ENCODE results near the gene EHF. TPM values are rescaled to one million over a fixed set of nuclear protein-coding genes. Genes with fewer than 3 reads are reported as not detected.
"Not testable (repeated sequence)": the region's sequence is repeated elsewhere in the genome, so short reads cannot be mapped to it uniquely, and the experiment has no call there.

Gene EHF
- 0.22 TPM for total RNA-seq
- long read RNA-seq = 0 reads

DNA sequence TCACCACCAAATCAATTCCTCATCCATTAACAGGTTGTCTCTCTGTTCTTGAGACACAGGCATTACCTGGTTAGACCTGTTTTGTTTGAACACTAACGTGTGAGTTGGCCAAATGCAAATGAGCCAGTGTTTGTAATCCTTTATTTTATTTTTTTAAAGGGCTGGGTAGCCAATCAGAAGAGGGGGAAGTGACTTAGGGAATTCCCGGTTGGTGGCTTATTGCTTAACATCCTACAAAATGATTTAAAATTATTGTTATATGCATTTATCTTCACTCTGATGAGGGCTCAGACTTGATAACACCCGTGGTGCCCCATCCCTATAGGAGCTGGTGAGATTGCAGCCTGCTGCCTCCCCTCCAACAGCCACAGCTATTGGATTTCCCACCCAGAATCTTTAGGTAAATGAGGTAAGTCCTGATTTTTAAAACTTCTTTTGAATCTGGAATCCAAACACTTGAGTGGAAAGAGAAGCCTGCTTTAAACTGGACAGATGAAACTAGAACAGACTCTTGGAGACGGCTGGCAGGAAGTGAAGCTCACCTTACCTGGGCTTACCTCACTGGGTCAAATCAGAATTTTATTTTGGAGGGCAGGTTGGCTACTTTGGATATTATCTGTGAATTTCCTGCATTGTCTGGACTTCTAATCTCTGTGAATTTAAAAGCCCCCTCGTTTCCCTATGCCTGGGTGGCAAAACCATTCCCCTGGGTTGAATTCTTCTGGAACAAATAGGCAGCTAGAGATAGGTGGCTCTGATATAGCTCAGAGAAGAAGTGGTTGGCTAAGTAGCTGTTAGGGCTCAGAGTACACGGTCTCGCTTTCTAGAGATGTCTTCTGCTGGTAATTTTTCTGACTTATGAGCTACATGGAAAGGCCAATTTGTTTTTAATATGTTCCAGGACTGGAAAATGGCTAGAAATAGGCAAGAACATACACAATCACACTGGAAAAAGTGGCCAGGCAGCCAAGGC is at the start of gene EHF:
TSS of gene EHF (plus strand) at position 274 of the 973 bp plus-strand sequence. CDS start 21,538 bp downstream, outside the sequence.
- no peak for DNase-seq (ENCODE audit: low spot score)

DNA sequence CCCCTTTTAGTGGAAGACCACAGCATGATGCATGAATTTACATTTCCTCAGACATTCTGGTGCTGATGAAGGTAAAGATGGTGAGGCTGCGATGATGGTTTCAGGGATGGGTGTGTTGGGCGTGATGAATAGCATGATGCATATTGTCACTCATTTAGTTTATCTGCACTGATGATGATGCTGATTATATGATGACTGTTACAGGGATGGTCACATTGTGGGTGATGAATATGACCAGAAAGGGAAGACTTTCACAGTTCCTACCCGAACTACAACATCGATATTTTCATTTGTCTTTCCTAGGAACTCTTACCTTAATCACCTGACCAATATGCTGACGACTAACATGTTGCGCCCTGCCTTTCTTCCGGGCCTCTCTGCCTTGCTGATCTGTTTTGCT is 47.4 kb upstream of the EHF start:
- DNase-seq (ENCODE audit: low spot score) = no peak

DNA sequence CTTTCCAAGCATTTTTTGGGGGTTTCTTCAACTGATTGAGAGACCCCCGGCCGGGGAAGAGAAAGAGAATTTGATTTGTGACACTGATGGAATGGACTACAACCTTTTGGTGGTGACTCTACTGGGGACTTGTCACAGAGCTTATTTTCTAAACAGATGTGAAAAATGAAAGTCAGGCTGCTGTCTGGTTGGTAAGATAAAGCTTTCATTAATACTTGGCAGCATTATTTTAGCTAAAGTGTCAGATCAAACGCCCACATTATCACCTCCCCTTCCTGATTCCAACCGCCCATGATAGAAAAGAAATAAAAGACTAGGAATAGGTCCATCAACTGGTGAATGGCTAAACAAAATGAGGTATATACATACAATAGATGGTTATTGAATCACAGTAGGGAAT is 45.6 kb upstream of the EHF start:
- no peak for DNase-seq (ENCODE audit: low spot score)

DNA sequence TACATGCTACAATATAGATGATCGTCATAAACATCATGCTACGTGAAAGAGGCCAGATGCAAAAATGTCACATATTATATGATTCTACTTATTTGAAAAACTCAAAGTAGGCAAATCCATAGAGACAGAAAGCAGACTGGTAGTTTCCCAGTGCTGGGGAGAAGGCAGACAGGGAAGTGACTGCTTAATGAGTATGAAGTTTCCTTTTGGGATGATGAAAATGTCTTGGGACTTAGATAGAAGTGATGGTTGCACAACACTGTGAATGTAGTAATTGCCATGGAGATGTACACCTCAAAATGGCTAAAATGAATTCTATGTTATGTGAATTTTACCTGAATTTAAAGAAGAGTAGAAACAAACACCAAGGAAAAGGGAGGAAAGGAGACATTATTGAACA is 45.2 kb upstream of the EHF start:
- DNase-seq (ENCODE audit: low spot score) = no peak

DNA sequence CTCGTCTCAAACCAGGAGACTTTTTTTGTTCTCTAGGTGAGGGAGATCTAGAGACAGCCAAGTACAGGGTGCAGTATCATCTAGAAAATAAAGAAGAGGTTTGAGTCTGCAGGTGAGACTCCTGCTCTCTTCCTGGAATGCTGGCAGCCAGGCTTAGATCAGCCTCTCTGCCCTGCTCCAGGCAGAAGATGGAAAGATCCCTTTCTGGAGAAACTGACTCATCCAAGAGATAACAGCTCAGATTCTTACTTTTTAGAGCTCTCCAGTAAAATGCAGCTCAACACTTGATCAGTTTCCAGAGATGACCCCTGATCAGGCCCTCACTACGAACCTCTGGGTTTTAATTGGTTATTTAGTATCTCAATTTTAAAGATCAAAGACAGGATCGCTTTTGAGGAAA is 44.6 kb upstream of the EHF start:
- DNase-seq (ENCODE audit: low spot score) = no peak

DNA sequence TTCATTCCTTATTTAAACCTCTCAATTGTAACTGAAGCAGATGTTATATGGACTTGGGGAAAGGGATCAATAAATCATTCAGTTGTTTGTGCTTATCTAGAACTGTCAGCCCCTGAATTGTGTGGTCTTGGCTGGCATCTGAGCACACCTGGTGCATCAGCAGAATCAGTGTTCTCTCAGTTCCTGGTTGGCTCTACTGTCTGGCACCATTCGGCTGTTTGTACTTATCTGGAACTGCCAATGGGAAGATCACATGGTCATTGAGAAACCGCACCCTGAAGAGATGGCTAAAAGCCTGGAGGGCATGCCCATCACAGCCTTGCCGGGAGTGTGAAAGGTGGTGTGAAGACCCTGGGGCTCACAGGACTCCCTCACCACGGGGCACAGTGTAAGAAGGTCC is 37.1 kb upstream of the EHF start:
- no peak for DNase-seq (ENCODE audit: low spot score)

DNA sequence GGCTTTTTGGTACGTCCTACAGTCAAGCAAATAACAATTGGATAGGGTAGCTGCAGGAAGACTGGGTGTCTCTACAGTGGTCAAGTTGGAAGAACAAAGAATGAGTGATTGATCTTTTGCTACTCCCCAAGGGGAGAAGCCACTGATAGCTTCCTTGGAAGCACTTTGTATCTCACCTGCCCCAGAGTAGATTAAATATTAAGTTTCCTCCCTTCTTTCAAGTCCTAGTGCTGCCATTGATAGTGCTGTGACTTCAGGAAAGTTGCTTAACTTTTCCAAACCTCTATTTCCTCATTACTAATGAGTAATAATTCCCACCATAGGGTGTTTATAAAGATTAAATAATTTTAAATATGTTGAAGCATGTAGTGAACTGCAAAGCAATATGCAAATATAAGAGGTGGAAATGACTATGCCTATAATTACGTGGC is 35.6 kb upstream of the EHF start:
- DNase-seq (ENCODE audit: low spot score) = no peak

DNA sequence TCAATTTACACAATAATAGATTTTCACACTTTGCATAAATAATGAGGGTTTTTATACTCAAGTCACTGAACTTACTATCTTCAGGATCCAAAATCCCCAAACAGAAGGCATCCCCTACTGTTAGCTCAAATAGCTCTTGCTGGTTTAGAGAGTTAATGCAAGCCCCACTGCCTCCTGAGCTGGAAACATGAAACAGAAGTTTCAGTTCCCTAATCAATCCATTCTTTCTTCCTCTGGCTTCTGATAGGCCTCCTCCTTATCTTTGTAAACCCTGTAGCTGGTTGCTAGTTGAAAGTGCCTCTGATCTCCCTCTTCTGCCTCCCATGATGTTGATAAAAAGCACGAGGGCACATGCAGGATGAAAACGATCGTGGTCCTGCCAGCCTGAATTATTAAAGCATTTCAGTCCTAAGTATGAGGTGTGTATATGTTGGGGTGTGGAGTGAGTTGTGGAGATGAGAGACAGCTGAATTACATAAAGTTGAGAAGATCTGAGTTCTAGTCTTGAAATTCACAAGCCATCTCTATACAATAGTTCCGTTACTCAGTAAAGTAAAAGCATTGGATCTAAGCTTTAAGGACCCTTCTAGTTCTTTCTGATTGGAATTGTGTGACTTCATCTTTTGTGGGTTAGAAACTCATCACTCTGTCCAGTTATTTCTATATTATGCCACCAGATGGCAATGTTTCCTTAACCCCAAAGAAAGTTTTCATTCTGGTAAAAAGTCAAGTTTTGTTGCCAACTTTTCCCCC is 35.0 kb upstream of the EHF start:
- no peak for DNase-seq (ENCODE audit: low spot score)

DNA sequence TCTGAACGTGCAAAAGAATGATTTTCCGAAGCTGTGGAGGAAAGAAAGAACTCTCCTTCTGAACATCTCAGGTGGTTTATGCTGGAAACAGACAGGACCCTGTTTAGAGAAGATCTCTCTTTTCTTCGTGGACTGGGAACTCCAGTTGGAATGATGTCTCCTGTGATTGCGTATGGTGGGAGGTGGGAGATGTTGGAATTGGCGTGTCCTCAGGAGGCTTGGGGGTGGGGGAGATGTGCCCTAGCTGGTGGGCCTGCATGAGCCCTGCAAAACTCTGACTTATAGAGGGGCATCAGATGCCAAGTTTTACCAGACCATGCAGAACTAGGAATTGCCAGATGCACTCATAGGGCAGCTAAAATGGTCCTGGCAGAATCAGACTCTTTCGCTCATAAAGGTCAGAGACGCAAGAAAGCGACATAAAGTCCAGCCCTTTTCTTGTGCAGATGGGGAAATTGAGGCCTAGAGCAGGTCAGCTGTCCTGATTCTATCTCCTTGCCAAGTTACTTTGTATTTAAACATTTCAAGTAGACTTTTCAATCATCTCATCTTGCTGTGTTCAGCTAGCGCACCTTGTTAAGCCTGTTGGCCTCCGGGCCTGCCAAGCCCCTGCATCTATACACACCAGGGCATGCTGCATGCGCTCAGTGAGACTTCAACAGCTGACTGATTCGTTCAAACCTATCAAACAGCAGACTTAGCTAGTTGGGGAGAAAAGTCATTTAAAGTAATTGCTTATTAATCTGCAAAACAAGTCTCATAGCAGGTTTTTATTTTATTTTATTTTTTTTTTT is 34.2 kb upstream of the EHF start:
- DNase-seq (ENCODE audit: low spot score) = no peak

DNA sequence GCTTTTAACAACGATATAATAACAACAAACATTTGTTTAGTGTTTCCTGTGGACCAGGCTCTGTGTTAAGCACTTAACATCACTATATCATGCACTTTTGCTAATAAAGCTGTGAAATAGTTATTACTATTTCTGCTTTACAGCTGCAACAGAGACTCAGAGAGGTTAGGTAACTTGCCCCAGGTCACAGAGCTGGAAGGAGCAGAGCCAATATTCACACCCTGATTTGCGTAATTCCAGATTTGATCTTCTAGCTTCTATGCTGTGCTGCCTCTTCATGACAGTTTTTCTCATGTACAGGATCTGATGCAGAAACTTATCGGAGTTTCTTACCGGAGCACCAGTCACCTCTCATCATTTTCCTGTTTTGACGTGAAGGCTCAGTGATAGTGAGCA is 33.6 kb upstream of the EHF start:
- DNase-seq (ENCODE audit: low spot score) = no peak

DNA sequence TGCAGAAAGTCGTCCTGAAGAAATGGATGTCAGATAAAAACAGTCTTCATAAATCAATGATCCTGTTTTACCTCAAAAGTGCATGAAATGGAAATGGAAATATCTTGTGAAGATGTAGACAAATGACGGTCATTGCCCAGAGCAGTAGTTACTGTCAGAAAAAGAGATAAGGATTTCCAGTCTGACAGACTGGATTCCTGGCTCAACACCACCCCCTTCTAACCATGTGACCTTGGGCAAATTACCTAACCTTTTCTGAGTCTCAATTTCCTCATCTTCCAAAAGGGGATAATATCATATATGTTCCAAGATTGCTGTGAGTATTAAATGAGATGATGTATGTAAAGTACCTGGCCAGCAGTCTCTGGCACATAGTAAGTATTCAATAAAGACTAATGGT is 32.9 kb upstream of the EHF start:
- no peak for DNase-seq (ENCODE audit: low spot score)

DNA sequence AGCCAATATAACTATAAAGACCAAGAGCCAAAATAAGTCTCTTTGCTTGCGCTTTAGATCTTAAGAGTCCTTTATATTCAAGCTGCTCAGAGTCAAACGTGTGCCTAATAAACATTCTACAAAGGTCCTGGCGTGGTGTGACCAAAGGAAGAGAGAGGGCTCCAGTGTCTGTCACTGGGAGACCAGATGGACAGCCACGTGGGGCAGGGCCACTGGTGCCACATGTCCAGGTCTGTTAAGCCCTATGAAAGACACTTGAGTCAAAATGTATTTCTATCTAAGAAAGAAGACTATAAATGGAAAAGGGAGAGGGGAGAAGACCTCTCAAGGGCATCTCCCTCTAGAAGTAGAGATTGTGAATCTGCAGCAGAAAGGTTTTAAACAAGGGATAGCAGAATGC is 32.2 kb upstream of the EHF start:
- no peak for DNase-seq (ENCODE audit: low spot score)

DNA sequence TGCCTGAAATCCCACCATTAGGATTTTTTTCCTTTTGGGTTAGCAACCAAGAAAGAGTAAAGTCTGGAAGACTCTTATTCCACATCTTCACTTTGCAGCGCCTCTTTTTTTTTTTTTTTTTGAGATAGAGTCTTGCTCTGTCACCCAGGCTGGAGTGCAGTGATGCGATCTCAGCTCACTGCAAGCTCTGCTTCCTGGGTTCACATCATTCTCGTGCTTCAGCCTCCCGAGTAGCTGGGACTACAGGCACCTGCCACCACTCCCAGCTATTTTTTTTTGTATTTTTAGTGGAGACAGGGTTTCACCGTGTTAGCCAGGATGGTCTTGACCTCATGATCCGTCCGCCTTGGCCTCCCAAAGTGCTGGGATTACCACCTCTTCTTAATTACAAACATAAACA is 31.7 kb upstream of the EHF start:
- DNase-seq (ENCODE audit: low spot score) = not testable (repeated sequence)

DNA sequence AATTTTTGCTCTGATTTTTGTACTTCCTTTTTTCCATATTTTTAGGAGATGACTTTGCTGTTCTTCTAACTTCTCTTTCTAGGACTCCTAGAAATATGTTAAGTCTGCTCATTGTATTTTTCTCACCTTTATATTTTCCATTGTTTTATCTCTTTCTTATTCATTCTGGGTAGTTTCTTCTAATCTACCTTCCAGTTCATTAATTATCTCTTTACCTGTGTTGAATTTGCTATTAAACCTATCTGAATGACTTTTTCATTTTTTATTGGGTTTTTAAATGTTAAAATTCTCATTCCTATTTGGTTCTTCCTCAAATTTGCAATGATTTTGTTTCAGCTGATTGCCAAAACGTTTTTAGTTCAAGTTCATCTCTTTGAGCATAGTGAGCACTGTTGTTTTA is 27.8 kb upstream of the EHF start:
- no peak for DNase-seq (ENCODE audit: low spot score)

DNA sequence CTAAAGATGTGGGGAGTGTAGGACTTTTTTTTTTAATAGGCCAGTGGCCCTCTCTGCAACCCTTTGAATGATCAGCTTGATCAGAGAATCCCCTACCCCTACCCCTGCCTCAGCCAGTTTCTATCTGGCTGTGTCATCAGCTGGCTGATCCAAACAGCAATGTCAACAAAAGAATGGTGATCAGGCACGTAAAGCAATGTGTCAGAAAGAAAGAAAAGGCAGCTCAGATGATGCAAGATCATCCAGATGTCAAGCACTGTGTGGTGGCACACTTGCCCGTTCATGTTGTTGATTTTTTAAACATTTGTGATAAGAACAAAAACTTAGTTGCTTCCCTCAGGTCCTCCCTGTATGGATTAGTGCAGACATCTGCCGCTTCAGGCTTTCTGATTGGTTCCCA is 26.3 kb upstream of the EHF start:
- no peak for DNase-seq (ENCODE audit: low spot score)

DNA sequence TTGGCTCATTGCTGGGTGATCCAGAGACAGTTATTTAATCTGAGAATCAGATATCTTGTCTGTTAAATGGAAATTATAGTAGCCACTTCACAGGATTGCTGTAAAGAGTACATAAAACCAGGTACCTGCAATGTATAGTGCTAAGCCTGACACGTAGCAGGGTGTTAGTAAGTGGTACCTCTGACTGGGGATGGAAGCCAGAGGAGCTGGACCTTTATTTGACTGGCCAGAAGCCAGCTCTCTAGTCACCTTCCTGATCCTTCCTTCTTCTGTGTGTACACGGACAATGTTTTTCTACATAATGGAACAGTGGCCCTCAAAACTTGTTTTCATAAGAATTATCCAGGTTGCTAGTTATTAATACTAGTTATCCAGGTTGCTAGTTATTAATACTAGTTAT is 25.5 kb upstream of the EHF start:
- DNase-seq (ENCODE audit: low spot score) = no peak

DNA sequence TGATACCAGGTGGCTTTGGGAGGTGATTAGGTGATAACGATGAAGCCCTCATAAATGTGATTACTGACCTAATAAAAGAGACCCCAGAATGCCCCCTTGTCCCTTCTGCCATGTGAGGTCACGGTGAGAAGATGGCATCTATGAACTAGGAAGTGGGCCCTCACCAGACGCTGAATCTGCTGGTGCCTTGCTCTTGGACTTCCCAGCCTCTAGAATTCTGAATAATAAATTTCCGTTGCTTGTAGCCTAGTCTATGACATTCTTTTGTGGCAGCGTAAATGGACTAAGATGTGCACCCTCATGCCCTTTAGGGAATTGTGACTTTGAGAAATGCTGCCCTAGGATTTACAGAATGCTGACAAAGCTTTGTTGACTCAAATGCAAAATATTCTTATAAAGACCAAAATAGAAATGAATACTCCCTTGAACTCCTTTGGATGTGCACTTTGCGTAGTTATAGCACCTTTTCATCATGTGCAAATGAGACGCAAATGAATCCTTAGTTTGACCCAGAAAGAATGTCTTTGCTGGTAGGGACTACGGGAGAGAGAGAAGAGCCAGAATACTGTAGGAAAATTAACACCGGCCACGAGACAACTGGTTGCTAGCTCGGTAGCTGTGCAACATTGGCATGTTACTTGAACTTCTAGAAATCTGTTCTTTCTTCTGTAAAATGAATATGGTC is 24.8 kb upstream of the EHF start:
- DNase-seq (ENCODE audit: low spot score) = no peak

DNA sequence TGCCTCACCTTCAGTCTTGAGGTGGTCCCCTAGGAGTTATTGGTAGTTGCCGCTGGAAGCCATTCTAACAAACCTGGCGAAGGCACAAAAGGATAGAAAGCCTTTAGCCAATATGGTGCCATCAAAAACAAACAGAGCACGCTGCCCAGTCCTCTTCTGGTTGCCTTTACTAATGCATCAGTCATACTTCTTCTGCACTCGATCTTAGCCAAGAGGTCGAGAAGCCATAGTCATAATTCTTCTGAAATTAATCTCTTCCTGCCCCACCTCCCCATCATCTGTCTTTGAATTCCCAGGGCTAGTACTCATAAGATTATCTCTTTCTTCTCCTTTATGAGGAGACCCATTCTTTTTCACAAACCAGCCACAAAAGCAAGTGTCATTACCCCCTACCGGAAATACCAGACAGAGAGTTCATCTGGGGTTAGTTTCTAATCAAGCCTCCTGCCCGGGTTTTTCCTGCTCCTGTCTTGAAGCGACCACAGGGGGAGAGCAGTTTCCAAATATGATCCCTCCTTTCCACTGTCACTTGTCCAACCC is 21.4 kb upstream of the EHF start:
- DNase-seq (ENCODE audit: low spot score) = no peak

DNA sequence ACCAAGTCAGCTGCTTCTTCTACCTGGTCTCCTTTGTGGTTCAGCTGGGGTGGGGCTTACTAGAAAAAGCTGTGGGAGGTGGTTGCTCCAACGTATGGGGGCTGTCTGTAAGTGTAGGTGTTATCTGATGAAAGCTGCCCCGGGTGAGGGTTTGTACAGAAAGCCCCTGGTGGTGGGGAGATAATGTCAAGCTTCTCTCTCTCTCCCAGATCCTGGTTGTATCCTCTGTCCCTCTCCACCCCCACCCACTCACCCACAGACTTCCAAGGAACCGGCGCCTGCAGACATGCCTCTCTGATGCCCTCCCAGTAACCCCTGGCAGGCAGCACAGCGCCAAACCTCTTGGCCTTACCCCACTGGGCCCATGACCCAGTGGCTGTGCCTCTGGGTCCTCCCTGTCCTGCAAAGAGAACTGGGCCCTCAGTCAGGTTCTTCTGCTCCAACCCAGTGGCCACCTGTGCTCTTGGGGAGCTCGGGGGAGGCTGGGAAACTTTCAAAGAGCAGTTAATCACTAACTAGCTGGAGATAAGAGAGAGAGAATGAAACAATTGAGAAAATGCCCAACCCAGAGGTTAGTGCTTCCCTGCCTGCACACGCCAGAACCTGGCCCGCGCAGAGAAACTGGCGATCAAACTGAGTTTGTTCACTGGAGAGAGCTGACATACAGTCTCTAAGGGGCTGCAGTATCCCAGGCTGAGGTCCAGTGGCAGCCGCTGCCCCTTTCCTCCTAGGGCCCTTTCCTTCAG is 20.4 kb upstream of the EHF start:
- no peak for DNase-seq (ENCODE audit: low spot score)

DNA sequence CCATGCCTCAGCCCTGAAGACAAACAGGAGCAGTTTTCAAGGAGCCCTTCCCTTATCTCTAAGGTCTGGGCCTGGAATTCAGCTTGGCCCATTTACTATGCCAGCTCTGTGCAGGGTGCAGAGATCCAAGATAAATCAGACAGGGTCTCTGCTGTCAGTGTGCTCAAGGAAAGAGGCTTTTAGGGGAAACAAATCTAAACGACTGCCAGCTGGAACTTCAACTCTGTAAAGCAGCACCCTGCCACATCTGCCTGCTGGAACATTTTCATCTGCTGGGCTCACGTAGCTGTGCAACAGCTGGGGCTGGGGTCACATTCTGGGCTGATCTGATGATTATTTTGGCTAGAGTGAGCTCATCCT is 19.8 kb upstream of the EHF start:
- no peak for DNase-seq (ENCODE audit: low spot score)

Measured in mesenteric fat pad (tissue), 1 donor.